Measurements from ENCODE around the gene NCAPD3.
A peak's percentile ranks its signal among the peaks of the same experiment; 100 is the strongest.

NCAPD3 gene

GRCh38 chr11:134252346-134253187, 28.8 kb upstream of the NCAPD3 start:
- peak; percentile 11 for DNase-seq (ENCODE audit: low spot score)

DNA sequence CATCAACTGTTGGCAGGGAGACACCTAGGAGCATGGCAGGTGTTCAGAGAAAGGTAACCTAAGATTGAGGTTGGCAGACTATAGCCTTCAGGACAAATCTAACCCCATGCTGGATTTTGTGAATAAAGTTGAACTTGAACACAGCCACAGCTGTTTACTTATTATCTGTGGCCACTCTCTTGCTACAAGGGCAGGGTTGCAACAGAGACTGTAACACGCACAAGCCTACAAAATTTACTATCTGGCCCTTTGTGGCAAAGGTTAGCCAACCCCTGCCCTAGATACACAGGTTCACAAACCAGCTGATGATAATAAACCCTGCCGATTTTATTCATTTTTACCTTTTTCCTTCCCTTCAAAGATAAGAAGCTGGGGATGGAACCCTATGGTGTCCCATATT, 26.9 kb upstream of the NCAPD3 start:
- no peak for DNase-seq (ENCODE audit: low spot score)

DNA sequence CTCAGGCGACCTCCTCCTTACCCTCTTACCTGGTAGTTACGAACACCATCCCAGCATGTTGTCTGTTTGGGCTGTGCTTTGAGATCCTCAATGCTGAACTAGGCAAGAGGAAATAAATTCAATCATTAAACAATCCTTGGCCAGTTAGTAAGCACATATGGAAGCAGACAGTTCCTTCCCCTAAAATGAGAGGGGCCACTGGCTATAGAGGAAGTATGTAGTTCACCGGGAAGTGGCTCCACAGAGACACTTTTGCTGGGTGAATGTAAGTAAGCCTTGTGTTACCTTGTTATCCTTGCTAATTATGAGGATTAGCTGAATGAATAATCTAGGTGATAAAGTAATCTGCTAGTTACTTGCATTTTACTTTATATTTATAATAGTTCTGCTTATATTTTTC, 26.5 kb upstream of the NCAPD3 start:
- no peak for DNase-seq (ENCODE audit: low spot score)

GRCh38 chr11:134248910-134249480, 25.2 kb upstream of the NCAPD3 start:
- no peak for DNase-seq (ENCODE audit: low spot score)

DNA sequence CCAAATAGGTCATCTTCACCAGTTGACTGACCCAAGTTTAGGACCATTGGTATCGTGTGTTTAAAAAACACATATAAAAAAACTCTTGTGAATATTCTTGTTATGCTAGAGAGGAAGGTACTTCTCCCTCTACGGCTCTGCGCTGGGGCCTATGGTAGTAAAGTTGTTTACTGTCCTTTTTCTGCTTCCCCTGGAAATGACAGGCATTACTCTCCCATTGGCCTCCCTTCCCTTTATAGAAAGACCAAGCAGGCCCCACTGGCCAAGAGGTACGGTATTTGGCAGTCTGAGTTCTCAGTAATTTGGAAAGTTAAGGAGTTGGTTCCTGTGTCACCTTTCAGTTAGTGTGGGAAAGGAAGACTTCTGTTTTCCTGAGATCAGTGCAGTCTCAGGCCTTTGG, 22.9 kb upstream of the NCAPD3 start:
- DNase-seq (ENCODE audit: low spot score): no peak

DNA sequence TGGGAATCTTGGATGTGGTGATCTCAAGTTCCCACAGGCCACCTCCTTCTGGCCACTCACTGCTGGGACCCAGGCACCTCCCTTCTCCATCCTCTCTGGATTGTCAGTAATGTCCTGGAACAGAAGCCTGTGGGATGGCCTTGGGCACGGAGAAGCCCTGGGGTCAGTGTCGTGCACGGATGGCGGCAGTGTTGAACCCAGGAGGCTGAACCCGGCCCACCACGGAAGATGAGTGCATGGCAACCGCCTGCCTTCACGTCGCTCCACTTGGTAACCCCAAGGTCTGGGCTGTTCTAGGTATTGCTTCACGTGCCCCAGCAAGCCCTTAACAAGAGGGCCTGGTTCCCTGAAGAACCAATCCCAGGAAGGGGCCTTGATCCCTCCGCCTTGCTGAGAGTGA, 22.3 kb upstream of the NCAPD3 start:
- DNase-seq (ENCODE audit: low spot score): no peak

- DNase-seq (ENCODE audit: low spot score): no peak
Measured at GRCh38 chr11:134245434-134245833, 21.7 kb upstream of the NCAPD3 start.

DNA sequence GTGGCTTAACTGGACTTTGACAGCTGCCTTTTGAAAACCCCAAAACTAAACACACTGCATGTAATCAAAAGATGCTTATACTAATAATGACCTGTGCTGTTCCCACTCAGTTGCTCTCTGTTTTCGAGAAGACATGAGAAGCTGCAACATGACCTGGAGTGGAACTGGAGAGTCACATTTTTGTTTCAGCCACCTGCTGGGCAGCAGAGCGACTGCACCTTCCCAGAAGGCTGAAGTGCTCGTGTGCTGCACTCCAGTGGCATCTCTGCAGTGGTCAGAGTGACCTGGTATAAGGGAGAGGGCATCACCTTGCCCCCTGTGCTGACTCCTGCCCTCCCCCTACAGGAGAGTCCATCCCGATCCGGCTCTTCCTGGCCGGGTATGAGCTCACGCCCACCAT, 20.8 kb upstream of the NCAPD3 start:
- DNase-seq (ENCODE audit: low spot score): peak; percentile 21

- no peak for DNase-seq (ENCODE audit: low spot score)
Measured at GRCh38 chr11:134243913-134244312, 20.1 kb upstream of the NCAPD3 start.

DNA sequence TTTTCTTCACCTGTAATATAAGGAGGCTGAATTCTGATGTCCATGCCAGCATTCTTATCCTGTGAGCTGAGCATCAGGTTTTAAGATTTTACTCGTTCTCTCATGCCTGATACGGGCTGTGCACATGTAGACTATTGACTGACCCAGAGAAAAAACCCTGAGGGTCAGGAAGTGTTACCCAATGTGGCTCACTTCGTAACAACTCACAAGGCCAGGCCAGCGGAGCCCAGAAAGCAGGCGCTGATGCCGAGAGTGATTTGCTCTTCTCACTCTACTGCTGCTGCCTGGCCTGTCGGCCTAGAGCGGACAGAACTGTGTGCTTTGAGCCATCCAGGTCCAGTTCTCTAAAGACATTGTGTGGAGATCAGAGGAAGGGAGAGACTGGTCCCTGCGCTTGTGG, 18.6 kb upstream of the NCAPD3 start:
- DNase-seq (ENCODE audit: low spot score): no peak

GRCh38 chr11:134240592-134240991, 16.8 kb upstream of the NCAPD3 start:
- DNase-seq (ENCODE audit: low spot score): no peak

DNA sequence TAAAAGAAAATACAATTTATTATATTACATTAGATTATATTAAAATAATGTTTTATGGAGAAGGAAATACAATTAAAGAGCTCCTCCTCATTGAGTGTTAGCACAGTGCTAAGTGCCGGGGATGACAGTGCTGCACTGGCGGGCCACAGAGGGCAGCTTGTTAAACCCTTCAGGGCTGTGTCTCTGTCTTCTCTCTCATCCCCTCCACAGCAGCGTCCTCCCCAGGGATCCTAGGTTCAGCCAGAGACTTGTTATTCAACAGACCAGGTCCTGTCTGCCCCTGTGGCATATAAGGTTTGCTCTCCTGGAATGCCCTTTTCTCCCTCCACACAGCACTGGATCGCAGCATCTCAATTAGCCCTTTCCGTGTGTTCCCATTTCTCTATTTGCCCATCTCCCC, 15.2 kb upstream of the NCAPD3 start:
- DNase-seq (ENCODE audit: low spot score): no peak

- no peak for DNase-seq (ENCODE audit: low spot score)
Measured at GRCh38 chr11:134237557-134237922, 13.8 kb upstream of the NCAPD3 start.

GRCh38 chr11:134236834-134237556, 13.2 kb upstream of the NCAPD3 start:
- DNase-seq (ENCODE audit: low spot score): no peak

- DNase-seq (ENCODE audit: low spot score): no peak
Measured at GRCh38 chr11:134235399-134235798, 11.6 kb upstream of the NCAPD3 start.

DNA sequence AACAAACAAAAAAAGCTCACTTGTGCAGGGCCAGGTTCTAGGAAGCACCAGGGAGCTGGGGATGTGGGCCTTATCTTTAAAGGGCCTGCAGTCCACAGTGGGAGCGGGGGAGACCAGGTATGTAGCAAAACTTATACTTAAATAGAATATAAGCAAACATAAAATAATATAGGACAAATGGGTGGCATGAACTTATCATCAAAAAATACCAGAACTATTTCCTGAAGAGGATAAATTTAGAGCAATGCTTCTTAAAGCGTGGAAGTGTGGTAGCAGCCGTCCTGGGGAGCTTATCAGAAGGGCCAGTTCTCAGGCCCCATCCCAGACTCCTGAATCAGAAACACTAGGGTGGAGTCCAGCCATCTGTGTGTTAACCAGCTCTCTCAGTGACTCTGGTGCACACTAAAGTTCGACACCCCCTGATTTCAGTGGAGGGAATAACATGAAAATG, 10.0 kb upstream of the NCAPD3 start:
- no peak for DNase-seq (ENCODE audit: low spot score)

DNA sequence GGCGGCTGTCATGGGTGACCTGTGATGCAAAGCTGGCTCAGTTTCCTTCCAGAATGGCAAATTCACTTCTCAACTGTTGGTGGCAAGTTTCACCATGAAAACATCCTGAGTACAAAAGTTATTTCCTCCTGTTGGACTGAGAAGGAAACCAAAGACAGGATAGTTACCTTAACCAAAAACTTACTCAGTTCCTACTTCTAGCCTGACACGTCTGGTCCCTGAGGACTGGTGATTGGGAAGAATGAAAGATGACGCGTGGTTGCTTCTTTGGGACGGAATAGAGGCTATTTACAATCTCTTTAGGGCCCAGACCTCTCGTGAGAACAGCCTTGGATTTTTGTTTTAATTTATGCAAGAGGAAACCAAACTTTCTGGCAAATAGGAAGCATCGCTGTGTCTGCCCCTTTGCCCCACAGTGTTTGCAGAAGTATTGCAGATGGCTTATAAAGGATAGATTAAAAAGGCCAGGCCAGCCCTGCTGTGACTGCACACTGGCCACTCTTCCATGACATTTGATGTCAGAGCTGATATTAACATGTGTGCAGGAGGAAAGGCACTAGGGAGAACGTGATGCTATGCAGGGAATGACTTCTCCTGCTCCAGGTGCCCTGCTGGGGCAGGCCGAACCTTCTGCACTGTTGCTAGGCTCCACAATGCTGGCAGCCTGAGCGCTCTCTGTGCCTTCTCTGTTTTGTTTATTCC, 8.3 kb upstream of the NCAPD3 start:
- no peak for DNase-seq (ENCODE audit: low spot score)

- no peak for DNase-seq (ENCODE audit: low spot score)
Measured at GRCh38 chr11:134230339-134230738, 6.6 kb upstream of the NCAPD3 start.

- DNase-seq (ENCODE audit: low spot score): no peak
Measured at GRCh38 chr11:134229126-134229790, 5.5 kb upstream of the NCAPD3 start.

GRCh38 chr11:134228625-134229024, 4.9 kb upstream of the NCAPD3 start:
- DNase-seq (ENCODE audit: low spot score): peak; percentile 41

DNA sequence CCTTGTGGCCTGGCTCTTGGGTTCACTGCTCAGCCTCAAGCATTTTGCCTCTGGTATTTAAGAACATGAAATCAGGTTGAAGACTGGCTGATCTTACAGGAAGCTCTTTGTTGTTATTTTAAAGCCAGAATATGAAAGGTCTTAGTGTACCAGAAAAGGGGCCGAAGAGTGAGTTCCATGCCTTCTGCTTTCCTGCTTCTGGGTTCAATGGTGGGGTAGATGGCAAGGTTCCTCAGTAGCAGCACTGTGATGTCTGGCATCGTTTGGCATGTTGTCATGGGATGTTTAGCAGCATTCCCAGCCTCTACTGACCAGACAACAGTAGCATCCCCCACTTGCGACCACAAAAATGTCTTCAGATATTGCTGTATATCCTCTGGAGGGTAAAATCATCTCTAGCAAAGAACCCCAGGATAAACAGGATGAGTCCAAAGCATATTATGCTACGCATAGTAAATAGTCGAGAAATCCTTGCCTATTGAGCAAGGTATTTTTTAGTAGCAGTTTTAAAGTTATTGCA, 3.1 kb upstream of the NCAPD3 start:
- DNase-seq (ENCODE audit: low spot score): no peak

All from CD4-positive, alpha-beta T cell treated with Interleukin-15 for 4 hours (primary cell).